Body of pancreas (tissue), 4 donors: ENCODE results near the gene EVX2. TPM values are rescaled to one million over a fixed set of nuclear protein-coding genes. Genes with fewer than 3 reads are reported as not detected.

Experiments used
- ATAC-seq: fragments of 150-250 bp; one replicate; pipeline ENCODE4 v1.9.1; 2016
- DNase-seq, 4 donors: peaks; one replicate each; pipeline ENCODE4 v3.0.0-alpha.2; 2019
- H3K27ac ChIP-seq, 4 donors: fragments of 200-600 bp; sonication (generic); 1 replicate in 3 of 4; 2 replicates in 1 of 4; pipeline versions ENCODE4 v1.5.1 to v1.6.1; 2016 to 2019; ENCODE audit warnings: mild to moderate bottlenecking in 1 of 4, mixed read lengths in 1 of 4, moderate library complexity in 1 of 4
- H3K27me3 ChIP-seq, 2 donors: fragments of 200-600 bp; sonication (generic); one replicate each; pipeline ENCODE4 v1.6.0; 2016; ENCODE audit warnings: mild to moderate bottlenecking in 1 of 2
- H3K36me3 ChIP-seq, 2 donors: fragments of 200-600 bp; sonication (generic); replicated peaks in 1 of 2; 2 replicates each; pipeline ENCODE4 v1.5.1; 2016; ENCODE audit warnings: low read depth in 2 of 2; ENCODE audit not compliant: insufficient read depth in 1 of 2
- H3K4me1 ChIP-seq: fragments of 200-600 bp; sonication (generic); one replicate; pipeline ENCODE4 v1.6.0; 2016
- H3K4me3 ChIP-seq, 2 donors: fragments of 200-600 bp; sonication (generic); 1 replicate in 1 of 2; 2 replicates in 1 of 2; pipeline ENCODE4 v1.5.1; 2016 to 2019
- H3K9me3 ChIP-seq, 3 donors: fragments of 200-600 bp; sonication (generic); 1 replicate in 2 of 3; 2 replicates in 1 of 3; pipeline ENCODE4 v1.5.1; 2016
- POLR2A ChIP-seq, 3 donors: fragments of 450-650 bp; IDR thresholded peaks; one replicate each; pipeline ENCODE4 v1.6.1; 2016; ENCODE audit warnings: antibody characterized with exemption in 3 of 3, mild to moderate bottlenecking in 2 of 3
- WGBS, 2 donors: methylation state at CpG; one replicate each; pipeline ENCODE4 v1.1.5; 2017; 5-methylcytosine and 5-hydroxymethylcytosine counted together
- intact Hi-C: fragments of 100-400 bp; cut with DNase I; formaldehyde crosslinking; loops from one replicate; pipeline ENCODE4 v1.15.1; 2023
- total RNA-seq, 2 donors: library from RNA; depleted of rRNA; stranded (reverse); fragments of >200 nt; gene quantifications; one replicate each; pipeline ENCODE4 v1.1.0, GENCODE V29; 2016
- TF ChIP-seq, protein P1 (sequence below), 7 experiments: fragments of 450-650 bp in 4 of 7; fragments of 200-600 bp in 3 of 7; sonication (generic) in 3 of 7; IDR thresholded peaks; one replicate each; pipeline ENCODE4 v1.5.1; 2016 to 2019; ENCODE audit warnings: antibody characterized with exemption in 7 of 7

The EVX2 gene
- total RNA-seq, 2 donors from 2014 or later: not detected

DNA sequence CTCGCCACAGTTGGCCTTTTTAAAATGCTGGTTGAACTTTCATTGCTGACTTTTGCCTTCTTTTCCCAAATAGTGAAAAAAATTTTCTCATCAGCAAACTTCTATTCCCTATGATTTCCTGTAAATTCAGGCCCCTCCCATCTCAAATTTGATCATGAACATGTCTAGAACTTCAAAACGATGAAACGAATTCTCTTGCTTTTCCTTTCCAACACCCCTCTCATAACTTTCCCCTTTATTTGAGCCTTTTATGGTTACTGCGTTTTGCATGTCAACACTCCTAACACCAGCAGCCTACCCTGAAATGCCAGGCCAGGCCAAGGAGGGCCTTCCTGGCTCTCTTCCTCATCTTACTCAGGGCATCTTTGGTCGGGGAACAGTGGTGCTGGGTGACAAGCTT, 7.1 kb upstream of the EVX2 start:
- Histone ChIP-seq H3K9me3 (no peaks in the 10 kb centered on the region), H3K4me3 (no peak overlapping the region), H3K27me3 (peaks cover 6 to 74% of the 10 kb centered on the region in 2 donors), H3K4me1 (peaks cover 27% of the 10 kb centered on the region), H3K27ac (no peak overlapping the region), H3K36me3 (no peaks in the 10 kb centered on the region)
- TF ChIP-seq, protein P1, sequence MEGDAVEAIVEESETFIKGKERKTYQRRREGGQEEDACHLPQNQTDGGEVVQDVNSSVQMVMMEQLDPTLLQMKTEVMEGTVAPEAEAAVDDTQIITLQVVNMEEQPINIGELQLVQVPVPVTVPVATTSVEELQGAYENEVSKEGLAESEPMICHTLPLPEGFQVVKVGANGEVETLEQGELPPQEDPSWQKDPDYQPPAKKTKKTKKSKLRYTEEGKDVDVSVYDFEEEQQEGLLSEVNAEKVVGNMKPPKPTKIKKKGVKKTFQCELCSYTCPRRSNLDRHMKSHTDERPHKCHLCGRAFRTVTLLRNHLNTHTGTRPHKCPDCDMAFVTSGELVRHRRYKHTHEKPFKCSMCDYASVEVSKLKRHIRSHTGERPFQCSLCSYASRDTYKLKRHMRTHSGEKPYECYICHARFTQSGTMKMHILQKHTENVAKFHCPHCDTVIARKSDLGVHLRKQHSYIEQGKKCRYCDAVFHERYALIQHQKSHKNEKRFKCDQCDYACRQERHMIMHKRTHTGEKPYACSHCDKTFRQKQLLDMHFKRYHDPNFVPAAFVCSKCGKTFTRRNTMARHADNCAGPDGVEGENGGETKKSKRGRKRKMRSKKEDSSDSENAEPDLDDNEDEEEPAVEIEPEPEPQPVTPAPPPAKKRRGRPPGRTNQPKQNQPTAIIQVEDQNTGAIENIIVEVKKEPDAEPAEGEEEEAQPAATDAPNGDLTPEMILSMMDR (IDR thresholded peaks at IDR 0.05): no peak
- TF ChIP-seq POLR2A (IDR thresholded peaks at IDR 0.05): no peak
- ATAC-seq (no peak), DNase-seq (no peak)
- intact Hi-C loops: no loop called here
- WGBS, 2 donors: 23 to 42% methylated on average over 5 of the region's 5 CpGs

DNA sequence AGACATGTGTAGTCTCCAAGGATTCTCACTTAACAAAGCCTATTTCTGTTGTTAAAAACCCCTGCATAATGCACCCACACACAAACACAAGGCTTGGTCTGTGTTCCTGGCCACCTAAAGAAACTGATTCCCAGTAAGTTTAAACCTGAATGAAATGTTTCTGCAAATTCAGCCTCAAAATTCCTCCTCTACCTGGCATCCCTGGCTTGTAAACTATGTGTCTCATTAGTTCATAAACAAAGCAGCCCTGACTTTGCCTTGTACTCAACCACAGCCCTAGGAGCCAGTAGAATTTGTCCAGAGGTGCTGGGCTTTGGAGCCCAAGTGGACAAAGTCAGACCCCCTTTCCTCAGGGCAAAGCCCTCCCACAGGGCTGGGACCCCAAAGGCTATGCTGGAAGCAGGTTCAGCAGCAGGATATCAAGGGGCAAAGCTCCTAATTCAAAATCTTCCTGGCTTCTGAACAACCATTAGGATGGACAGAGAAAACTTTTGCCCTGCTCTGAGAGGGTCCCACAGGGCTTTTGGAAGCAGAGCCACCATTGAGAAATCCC, 6.2 kb upstream of the EVX2 start:
- Histone ChIP-seq H3K4me1 (peaks cover 33% of the 10 kb centered on the region), H3K9me3 (no peaks in the 10 kb centered on the region), H3K27me3 (peaks cover 6 to 78% of the 10 kb centered on the region in 2 donors), H3K36me3 (no peaks in the 10 kb centered on the region), H3K27ac (no peak overlapping the region), H3K4me3 (no peak overlapping the region)
- ATAC-seq: no peak
- intact Hi-C loops: loop anchor here (10.0 kb wide), 1 partner anchor 725 kb away; no protein-coding TSS in a partner anchor
- no peak for DNase-seq
- no peak for TF ChIP-seq POLR2A (IDR thresholded peaks at IDR 0.05)
- TF ChIP-seq, protein P1 (IDR thresholded peaks at IDR 0.05): no peak

DNA sequence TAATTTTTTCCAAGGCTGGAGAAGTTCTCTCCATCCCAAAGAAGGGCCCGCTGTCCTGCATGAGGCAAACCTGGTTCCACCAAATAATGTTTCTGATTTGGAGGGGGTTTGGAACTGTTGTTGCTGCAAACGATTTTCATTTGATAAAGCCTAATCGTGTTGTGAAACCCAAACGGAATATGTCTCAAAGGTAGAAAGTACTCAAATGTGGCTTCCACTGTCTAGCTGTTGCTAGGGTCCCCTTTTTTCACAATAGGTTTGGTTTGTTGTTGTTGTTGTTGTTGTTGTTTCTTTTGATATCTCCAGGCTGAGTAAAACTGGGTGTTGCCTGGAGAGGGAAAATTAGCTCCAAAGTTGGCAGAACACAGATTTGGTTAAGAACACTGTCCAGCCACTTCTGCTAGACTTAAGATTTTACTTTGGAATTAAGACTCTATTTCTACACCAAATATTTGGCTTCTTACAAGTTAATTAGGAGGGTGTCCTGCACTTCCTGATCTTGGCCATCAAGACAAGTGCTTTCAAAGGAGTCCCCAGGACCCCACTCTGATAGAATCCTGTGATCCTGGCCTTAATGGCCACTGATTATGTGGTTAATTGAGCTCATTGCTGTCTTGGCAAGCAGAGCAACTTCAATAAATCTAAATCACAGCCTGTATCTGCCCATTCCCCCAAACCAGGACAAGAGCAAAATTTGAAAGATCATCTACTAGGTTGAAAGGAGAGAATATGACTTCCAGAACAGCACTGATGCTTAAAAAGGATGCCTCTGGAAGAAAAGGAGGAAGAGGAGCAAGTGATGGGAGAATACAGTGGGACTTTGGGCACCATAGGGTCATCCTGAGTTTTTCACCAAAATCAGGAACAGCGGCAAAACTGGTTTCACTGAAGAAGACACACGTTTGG, 5.4 kb upstream of the EVX2 start:
- no peaks in the 10 kb centered on the region for H3K9me3 ChIP-seq
- WGBS, 2 donors: 4 to 7% methylated on average over 6 of the region's 6 CpGs
- ATAC-seq (no peak), DNase-seq (no peak)
- H3K4me1 ChIP-seq: peaks cover 38% of the 10 kb centered on the region
- intact Hi-C loops: loop anchor here (10.0 kb wide), 1 partner anchor 724 kb away; no protein-coding TSS in a partner anchor
- no peak overlapping the region for H3K27ac ChIP-seq
- TF ChIP-seq POLR2A (IDR thresholded peaks at IDR 0.05): no peak
- TF ChIP-seq, protein P1 (IDR thresholded peaks at IDR 0.05): no peak
- H3K4me3 ChIP-seq: no peak overlapping the region
- peaks cover 6 to 79% of the 10 kb centered on the region in 2 donors for H3K27me3 ChIP-seq
- H3K36me3 ChIP-seq: no peaks in the 10 kb centered on the region

DNA sequence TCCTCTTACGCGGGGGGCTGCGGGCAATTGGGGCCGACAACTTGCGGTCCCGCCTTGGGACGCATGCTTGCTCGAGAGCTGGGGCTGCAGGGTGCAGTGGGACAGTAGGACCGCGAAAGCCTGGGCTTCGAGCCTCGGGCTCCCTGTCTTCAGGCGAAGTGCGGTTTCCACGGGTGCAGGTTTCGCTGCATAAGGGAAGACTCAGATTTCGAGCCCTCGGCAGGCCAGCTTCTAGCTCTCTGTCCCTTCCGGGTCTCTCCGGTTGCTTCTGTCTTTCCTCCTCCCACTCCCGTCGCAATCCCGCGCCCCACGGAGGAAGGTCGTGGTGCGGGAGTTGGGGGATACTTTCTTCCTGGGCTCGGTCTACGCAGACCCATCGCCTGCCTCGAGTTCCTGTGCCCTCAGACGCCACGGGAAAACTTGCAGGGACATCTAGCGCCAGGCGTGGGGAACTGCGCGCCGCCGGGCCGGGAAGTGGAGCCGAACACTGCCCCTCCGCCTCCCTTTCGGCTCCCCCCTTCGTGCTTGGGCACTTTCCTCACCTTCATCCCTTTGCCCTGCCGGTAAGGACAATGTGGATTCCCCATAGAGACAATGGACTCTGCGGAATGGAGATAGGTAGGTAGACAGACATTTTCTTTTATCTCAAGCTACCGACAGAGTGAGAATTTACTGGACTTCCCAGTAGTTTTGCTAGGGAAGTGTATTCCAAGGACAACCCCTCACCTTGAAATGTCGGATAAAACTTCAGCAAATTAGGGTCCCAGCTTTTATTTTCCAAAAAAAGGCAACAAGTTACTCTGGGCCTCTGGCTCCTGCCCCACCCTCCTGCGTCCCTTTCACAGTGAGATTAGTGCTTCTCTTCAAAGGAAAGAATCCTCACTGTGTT, 4.5 kb upstream of the EVX2 start:
- TF ChIP-seq, protein P1 (IDR thresholded peaks at IDR 0.05): peak; percentile 43 to 87 (median 62)
- TF ChIP-seq POLR2A (IDR thresholded peaks at IDR 0.05): no peak
- no peak overlapping the region for H3K4me3 ChIP-seq
- intact Hi-C loops: loop anchor here (10.0 kb wide), 1 partner anchor 723 kb away; no protein-coding TSS in a partner anchor
- no peaks in the 10 kb centered on the region for H3K9me3 ChIP-seq
- no peak overlapping the region for H3K27ac ChIP-seq
- H3K27me3 ChIP-seq: peaks cover 6 to 81% of the 10 kb centered on the region in 2 donors
- ATAC-seq (peak; percentile 82), DNase-seq (peak; percentile 40 to 63 (median 56))
- 3 to 5% methylated on average over 28 to 49 of the region's 49 CpGs for WGBS, 2 donors
- peaks cover 36% of the 10 kb centered on the region for H3K4me1 ChIP-seq
- H3K36me3 ChIP-seq: no peaks in the 10 kb centered on the region
